Stimulated activated memory B cell treated with anti-CD40 and anti-IgM and Interleukin-4, amounts not matched to agents 10 μg/mL and 1 μg/mL and 100 μg/mL, for 72 hours (primary cell): ENCODE measurements around the gene ZBTB18.
"Not testable (repeated sequence)": the region's sequence is repeated elsewhere in the genome, so short reads cannot be mapped to it uniquely, and the experiment has no call there.

Experiments
- ATAC-seq: fragments of 150-1000 bp; cut with Tn5 transposase; 2 replicates; pipeline ENCODE4 v1.10.0; 2021
- H3K27ac Mint-ChIP-seq: one replicate; pipeline ENCODE4 v1.8.0; 2022; ENCODE audit warnings: mild to moderate bottlenecking, mixed read lengths
- H3K27me3 Mint-ChIP-seq: one replicate; pipeline ENCODE4 v1.8.0; 2022; ENCODE audit warnings: mixed read lengths
- H3K36me3 Mint-ChIP-seq: one replicate; pipeline ENCODE4 v1.8.0; 2022; ENCODE audit warnings: mixed read lengths
- H3K4me1 Mint-ChIP-seq: one replicate; pipeline ENCODE4 v1.8.0; 2022; ENCODE audit warnings: mixed read lengths
- H3K4me3 Mint-ChIP-seq: one replicate; pipeline ENCODE4 v1.8.0; 2022; ENCODE audit warnings: mild to moderate bottlenecking, moderate library complexity, mixed read lengths
- H3K9me3 Mint-ChIP-seq: one replicate; pipeline ENCODE4 v1.8.0; 2022; ENCODE audit warnings: mixed read lengths

The ZBTB18 gene

DNA sequence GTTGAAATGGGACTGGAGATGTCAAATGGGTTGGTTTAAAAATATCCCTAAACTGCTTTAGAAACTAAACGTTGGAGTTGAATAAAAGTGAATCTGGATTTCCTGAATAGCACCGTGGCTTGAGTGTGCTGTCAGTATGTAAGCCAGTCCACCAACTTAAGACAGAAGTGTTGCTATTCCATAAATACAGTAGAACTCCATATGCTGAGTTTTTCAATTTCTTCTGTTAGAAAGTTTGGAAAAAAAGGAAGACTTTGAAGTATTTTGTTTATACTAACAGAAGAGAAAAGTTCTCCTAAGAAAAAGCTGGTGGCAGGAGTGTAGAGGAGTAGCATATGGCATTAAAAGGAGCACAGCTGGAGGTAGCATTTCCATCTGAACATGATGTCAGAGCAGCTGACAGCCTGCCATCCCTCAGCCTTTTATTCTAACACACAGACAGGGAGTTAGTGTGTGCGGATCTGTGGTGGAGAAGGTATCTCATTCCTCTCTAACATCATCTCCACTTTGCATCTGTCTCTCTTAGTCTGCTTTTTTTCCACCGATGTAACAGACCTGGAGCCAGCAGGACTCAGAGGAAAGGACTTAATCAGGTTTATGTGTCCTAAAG lies at the start of gene ZBTB18:
Gene ZBTB18 (plus strand): TSS at position 449 of the 610 bp plus-strand sequence. CDS start 149 bp downstream, at position 598.
- Mint-ChIP-seq H3K27me3 (no peaks in the 10 kb centered on the region), H3K9me3 (no peaks in the 10 kb centered on the region), H3K4me1 (peaks cover 14% of the 10 kb centered on the region), H3K27ac (no peak within 1 kb of the TSS), H3K4me3 (peak within 1 kb of the TSS; percentile 84), H3K36me3 (no peaks in the 10 kb centered on the region)
- no peak for ATAC-seq

DNA sequence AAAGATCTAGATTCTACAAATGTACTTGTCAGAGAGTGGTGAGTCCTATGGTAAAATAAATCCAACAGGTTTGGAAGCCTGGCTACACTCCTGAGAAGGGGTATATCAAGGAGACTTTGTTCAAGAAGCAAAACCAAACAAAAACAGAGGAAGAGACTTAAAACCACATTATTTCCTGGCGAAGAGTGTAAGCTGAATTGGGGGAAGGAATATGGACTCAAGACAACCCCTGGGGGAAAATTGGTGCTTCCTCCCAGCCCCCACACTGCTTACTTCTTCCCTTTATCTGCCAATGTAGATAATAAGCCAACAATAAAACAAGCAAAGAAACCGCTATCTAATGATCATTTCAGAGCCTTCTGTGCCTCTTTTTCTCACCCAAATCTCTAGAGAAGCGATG lies 48.4 kb upstream of the ZBTB18 start:
- Mint-ChIP-seq H3K27me3 (peaks cover 10% of the 10 kb centered on the region), H3K4me1 (peaks cover 15% of the 10 kb centered on the region), H3K9me3 (peaks cover 3% of the 10 kb centered on the region), H3K36me3 (no peaks in the 10 kb centered on the region), H3K4me3 (no peak overlapping the region), H3K27ac (no peak overlapping the region)
- no peak for ATAC-seq

DNA sequence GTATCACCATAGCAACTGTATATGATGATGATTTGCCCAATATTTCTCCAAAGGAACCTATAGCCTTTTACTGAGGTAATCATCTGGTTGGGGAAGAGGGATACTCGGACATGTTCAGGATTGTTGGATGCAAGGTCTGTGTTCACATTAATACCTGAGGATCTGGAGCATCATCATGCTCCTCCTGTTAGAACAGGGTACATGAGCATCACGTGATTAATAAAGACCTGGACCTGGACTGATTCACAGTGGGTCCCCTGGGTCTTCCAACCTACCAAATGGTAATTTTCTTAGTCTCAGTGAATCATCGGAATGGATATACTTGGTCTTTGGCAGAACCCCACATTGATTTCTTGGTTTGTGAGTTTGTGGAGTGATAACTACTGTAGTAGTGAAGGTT lies 45.6 kb upstream of the ZBTB18 start:
- Mint-ChIP-seq H3K36me3 (no peaks in the 10 kb centered on the region), H3K4me3 (no peak overlapping the region), H3K9me3 (no peaks in the 10 kb centered on the region), H3K27ac (no peak overlapping the region), H3K27me3 (no peaks in the 10 kb centered on the region), H3K4me1 (peaks cover 18% of the 10 kb centered on the region)
- no peak for ATAC-seq

DNA sequence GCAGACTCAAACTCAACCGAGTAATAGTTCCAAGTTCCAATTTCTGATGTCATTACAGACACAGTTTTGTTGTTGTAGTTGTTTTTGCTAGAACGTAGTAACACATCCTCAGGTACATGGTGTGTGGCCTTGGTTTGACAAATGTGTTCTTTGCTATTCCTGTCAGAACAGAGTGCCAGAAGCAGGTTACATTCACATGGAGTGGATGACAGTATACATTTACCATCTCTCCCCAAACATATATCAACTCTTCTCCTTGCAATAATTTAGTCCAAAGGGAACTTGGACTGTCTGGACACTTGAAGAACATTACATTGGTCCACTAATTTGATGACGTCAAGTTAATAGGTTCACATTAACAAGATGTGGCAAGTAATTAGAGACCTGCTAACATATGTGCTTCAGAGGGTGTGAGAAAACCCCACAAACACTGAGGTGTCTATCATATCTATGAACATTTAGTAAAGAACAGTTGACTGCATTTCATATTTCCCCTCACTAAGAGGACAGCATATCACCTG lies 44.6 kb upstream of the ZBTB18 start:
- no peaks in the 10 kb centered on the region for H3K27me3 Mint-ChIP-seq
- no peaks in the 10 kb centered on the region for H3K36me3 Mint-ChIP-seq
- peaks cover 22% of the 10 kb centered on the region for H3K4me1 Mint-ChIP-seq
- H3K9me3 Mint-ChIP-seq: no peaks in the 10 kb centered on the region
- H3K4me3 Mint-ChIP-seq: no peak overlapping the region
- no peak for ATAC-seq
- H3K27ac Mint-ChIP-seq: no peak overlapping the region

DNA sequence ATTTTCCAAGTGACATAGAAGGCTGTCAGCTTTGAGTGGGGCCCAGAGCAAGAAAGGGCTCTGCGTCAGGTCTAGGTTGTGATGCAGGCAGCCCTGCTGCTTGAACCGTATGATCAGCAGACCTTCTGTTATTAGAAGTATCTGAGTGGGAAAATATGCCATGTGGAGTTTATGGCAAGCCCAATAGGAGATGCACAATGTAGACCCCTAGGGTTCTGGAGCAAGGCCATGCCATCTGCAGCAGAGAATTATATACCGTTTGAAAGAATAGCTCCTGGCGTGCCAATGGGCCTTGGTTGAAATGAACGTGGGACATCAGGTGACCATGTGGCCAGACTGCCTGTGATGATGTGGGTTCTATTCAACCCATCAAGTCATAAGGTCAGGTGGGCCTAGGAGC lies 44.1 kb upstream of the ZBTB18 start:
- Mint-ChIP-seq H3K9me3 (no peaks in the 10 kb centered on the region), H3K4me3 (no peak overlapping the region), H3K4me1 (peaks cover 21% of the 10 kb centered on the region), H3K27me3 (no peaks in the 10 kb centered on the region), H3K27ac (no peak overlapping the region), H3K36me3 (no peaks in the 10 kb centered on the region)
- no peak for ATAC-seq

DNA sequence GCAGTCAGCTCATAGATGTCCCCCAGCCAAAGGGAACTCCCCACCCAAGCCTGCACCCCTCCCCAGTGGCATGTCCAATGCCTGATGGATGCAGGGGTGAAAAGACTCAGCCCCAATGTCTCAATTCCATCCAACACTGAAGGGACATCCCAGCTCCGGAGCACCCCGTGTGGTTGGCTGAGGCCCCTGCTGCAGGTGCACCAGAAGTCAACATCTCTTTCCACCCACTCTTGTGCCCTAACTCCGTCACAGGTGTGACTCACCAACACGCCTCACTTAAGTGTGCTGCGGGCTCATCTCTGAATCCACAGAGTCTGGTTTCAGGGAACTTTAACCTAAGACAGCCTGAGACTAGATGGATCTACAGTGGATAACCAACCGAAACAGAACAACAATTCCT lies 40.9 kb upstream of the ZBTB18 start:
- no peaks in the 10 kb centered on the region for H3K36me3 Mint-ChIP-seq
- H3K4me3 Mint-ChIP-seq: no peak overlapping the region
- H3K9me3 Mint-ChIP-seq: no peaks in the 10 kb centered on the region
- H3K27me3 Mint-ChIP-seq: no peaks in the 10 kb centered on the region
- ATAC-seq: peak; percentile 67
- H3K4me1 Mint-ChIP-seq: peaks cover 7% of the 10 kb centered on the region
- no peak overlapping the region for H3K27ac Mint-ChIP-seq

DNA sequence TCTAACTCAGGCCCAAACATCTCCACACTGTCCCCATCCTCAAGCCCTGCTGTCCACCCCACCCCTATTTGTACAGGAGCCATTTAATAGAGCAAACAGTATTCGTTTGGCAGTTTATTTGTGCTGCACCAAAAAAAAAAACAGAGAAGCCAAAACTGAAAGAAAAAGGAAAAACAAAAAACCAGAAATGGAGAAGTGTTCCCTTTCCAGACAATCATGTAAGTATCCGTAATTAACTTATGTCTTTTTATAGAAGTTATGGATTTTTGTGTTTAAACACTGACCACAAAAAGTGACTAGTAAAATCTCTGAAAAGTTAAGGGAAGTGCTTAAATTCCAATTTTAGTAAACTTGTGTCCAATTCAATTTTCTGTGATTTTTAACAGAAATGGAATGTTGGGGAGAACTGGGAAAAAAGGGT lies 40.4 kb upstream of the ZBTB18 start:
- no peak overlapping the region for H3K27ac Mint-ChIP-seq

DNA sequence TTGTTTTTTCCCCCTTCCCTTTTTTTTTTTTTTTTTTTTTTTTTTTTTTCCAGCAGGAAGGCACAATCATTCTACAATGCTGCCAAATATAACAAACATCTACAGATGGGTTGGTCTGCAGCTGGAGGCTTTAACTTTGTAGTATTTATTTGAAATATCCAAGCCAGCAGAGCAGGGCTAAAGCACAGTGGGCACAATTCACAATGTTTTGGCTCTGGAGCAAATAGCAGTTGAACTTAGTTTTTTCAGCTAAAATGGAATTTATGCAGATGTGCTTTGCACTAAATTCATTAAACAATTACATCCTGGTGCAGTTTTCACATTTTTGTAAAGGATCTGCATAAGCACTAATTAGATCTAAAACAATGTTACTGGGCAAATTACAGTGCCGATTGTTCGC lies 39.8 kb upstream of the ZBTB18 start:
- Mint-ChIP-seq H3K9me3 (no peaks in the 10 kb centered on the region), H3K36me3 (no peaks in the 10 kb centered on the region), H3K27me3 (no peaks in the 10 kb centered on the region), H3K4me3 (no peak overlapping the region), H3K27ac (no peak overlapping the region), H3K4me1 (peaks cover 7% of the 10 kb centered on the region)
- ATAC-seq: no peak

More for the DNA sequence above, 40.4 kb upstream of the ZBTB18 start:
- Mint-ChIP-seq H3K36me3 (no peaks in the 10 kb centered on the region), H3K27me3 (no peaks in the 10 kb centered on the region), H3K4me1 (peaks cover 7% of the 10 kb centered on the region), H3K9me3 (no peaks in the 10 kb centered on the region), H3K4me3 (no peak overlapping the region)
- ATAC-seq: no peak

DNA sequence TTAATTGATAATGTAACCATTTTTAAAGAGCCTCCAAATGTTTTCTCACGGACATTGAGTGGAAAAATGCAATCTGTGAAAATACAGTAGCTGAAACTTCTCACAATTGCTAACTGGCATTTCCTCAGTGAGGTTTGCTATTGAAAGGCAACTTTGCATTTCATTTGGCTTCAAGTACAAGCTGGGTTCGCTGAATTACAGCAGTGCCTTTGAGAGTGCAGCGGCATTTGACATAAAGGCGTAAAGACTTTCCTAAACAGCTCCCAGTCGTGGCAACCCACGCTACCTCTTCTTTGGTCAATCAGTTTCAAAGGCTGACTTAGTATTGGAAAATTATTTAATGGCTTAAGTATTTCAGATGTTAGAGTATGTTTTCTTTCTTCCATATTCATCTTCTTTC lies 39.3 kb upstream of the ZBTB18 start:
- Mint-ChIP-seq H3K4me1 (peaks cover 7% of the 10 kb centered on the region), H3K4me3 (no peak overlapping the region), H3K27ac (no peak overlapping the region), H3K27me3 (peaks cover 2% of the 10 kb centered on the region), H3K9me3 (no peaks in the 10 kb centered on the region), H3K36me3 (no peaks in the 10 kb centered on the region)
- ATAC-seq: no peak

DNA sequence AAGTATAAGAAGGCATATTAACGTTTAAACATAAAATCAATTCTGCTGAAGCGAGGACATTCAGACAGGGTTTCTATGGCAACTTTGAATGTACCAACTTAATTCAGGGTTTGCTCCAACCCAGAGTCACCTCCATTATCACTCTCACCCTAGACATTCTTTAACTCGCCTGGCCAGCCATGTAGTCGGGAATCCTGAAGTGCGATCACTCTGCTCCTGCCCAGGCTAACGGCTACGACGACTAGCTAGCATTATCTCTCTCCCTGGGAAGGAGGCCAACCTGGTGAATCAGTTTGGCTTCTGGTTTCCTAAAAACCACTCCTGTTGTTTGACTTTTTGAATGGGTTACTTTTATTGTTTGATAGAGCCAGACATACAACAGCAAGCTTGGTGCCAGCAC lies 38.9 kb upstream of the ZBTB18 start:
- Mint-ChIP-seq H3K27ac (no peak overlapping the region), H3K27me3 (peaks cover 6% of the 10 kb centered on the region), H3K4me3 (no peak overlapping the region), H3K9me3 (no peaks in the 10 kb centered on the region), H3K36me3 (no peaks in the 10 kb centered on the region), H3K4me1 (peaks cover 7% of the 10 kb centered on the region)
- no peak for ATAC-seq

DNA sequence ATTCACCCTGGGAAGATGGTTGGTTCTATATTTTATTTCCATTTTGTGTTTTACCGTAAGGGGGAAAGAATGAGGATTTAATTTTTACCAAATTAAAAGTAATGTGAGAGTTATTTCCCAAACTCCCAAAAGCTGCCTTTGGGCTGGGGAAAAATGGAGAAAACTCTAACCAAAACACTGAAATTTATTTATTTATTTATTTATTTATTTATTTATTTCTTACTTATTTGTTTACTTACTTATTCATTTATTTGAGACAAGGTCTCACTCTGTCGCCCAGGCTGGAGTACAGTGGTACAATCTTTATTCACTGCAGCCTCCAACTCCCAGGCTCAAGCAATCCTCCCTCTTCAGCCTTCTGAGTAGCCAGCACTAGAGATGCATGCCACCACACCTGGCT lies 38.0 kb upstream of the ZBTB18 start:
- H3K4me1 Mint-ChIP-seq: peaks cover 7% of the 10 kb centered on the region
- H3K36me3 Mint-ChIP-seq: no peaks in the 10 kb centered on the region
- no peak for ATAC-seq
- H3K4me3 Mint-ChIP-seq: no peak overlapping the region
- no peaks in the 10 kb centered on the region for H3K9me3 Mint-ChIP-seq
- no peak overlapping the region for H3K27ac Mint-ChIP-seq
- peaks cover 15% of the 10 kb centered on the region for H3K27me3 Mint-ChIP-seq

DNA sequence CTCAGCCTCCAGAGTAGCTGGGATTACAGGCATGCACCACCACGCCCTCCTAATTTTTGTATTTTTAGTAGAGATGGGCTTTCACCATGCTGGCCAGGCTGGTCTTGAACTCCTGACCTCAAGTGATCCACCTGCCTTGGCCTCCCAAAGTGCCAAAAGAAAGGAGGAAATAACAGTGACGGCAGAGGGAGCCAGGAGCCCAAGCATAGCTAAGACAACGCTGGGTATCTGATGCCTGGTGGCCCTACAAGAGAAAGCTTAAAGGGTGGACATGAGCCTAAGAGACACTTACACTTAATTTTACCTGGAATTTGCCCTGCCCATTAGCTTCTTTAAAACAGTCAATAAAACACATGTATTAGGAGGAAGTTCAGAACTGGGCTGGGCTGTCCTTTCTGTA lies 36.2 kb upstream of the ZBTB18 start:
- ATAC-seq, H3K4me3 Mint-ChIP-seq, H3K27ac Mint-ChIP-seq, H3K36me3 Mint-ChIP-seq, H3K9me3 Mint-ChIP-seq, H3K4me1 Mint-ChIP-seq: not testable (repeated sequence)
- peaks cover 29% of the 10 kb centered on the region for H3K27me3 Mint-ChIP-seq

DNA sequence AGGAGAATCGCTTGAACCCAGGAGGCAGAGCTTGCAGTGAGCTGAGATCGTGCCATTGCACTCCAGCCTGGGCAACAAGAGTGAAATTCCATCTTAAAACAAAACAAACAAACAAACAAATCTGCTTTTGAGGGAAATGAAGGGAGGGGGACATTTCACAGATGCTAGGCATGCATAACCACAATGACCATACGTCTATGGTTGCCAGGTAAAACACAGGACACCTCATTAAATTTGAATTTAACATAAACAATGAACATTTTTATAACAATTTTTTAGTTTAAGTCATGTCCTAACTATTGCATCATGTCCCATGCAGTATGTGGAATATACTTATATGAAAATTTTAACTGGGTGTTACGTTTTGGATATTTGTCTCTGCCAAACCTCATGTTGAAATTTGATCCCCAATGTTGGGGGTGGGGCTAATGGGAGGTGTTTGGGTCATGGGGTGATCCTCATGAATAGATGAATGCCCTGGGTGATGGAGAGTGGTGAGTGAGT lies 31.0 kb upstream of the ZBTB18 start:
- H3K4me1 Mint-ChIP-seq: no peaks in the 10 kb centered on the region
- no peak overlapping the region for H3K27ac Mint-ChIP-seq
- H3K9me3 Mint-ChIP-seq: peaks cover 2% of the 10 kb centered on the region
- H3K36me3 Mint-ChIP-seq: no peaks in the 10 kb centered on the region
- H3K27me3 Mint-ChIP-seq: peaks cover 65% of the 10 kb centered on the region
- no peak for ATAC-seq
- H3K4me3 Mint-ChIP-seq: no peak overlapping the region

DNA sequence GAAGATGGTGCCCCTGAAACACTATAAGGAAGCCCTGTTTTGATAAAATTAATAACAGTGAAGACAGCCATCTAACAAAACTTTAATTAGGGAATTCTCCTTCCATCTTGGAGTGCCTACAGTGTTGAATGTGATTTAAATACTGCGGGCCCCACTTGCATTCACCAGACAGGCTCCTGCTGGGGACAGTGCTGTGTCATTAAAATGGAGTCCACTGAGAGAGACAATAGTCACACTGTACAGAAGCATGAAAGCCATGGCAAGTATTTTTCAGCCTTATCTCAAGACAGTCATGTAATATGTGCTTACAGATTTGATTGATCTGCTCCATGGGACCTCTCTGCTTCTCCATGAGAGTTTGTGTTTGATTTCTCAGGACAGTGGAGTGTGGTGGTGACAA lies 29.7 kb upstream of the ZBTB18 start:
- Mint-ChIP-seq H3K9me3 (peaks cover 2% of the 10 kb centered on the region), H3K27me3 (peaks cover 74% of the 10 kb centered on the region), H3K4me3 (no peak overlapping the region), H3K4me1 (no peaks in the 10 kb centered on the region), H3K27ac (no peak overlapping the region), H3K36me3 (no peaks in the 10 kb centered on the region)
- no peak for ATAC-seq

DNA sequence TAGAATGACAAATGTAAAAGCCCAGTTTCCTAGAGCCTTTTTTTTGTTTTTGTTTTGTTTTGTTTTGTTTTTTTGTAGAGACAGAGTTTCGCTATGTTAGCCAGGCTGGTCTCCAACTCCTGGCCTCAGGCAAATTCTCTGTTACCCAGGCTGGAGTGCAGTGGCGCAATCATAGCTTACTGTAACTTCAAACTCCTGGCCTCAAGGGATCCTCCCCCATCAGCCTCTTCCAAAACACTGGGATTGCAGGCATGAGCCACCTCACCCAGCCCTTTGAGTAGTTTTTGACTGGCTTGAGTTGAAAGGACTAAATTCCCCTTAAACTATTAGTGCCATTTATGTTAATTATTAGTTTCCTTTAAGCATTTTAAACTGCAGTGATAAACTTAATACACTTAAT lies 28.8 kb upstream of the ZBTB18 start:
- no peaks in the 10 kb centered on the region for H3K36me3 Mint-ChIP-seq
- no peak overlapping the region for H3K4me3 Mint-ChIP-seq
- peaks cover 2% of the 10 kb centered on the region for H3K9me3 Mint-ChIP-seq
- no peaks in the 10 kb centered on the region for H3K4me1 Mint-ChIP-seq
- ATAC-seq: no peak
- peaks cover 67% of the 10 kb centered on the region for H3K27me3 Mint-ChIP-seq
- H3K27ac Mint-ChIP-seq: no peak overlapping the region

DNA sequence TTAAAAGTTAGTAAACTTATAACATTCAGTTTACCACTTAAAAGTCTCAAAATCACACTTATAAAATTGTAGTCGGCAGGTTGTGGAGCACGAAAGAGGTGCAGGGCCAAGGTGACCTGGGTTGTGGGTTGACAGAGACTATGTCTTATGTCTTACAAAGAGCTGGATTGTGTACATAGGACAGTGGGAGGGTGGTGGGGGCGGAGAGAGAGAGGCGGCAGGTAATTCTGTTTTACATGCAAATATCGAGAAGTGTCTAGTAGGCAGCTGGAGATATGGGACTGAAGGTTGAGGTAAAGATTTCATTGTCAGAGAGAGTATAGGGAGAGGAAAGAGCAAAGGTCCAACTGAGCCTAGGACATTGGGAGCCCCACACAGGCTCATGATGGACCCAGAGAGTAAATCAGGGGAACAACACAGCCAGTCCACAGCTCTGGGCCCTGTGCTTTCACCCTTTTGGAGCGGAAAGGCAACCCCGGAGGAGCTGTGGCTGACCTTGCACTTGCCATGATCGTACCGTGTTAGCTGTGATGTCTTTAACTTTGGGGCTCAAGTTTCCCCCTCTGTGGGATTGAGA lies 28.1 kb upstream of the ZBTB18 start:
- no peak for ATAC-seq
- Mint-ChIP-seq H3K4me1 (no peaks in the 10 kb centered on the region), H3K27ac (no peak overlapping the region), H3K27me3 (peaks cover 60% of the 10 kb centered on the region), H3K9me3 (peaks cover 2% of the 10 kb centered on the region), H3K4me3 (no peak overlapping the region), H3K36me3 (no peaks in the 10 kb centered on the region)
